ENCODE measurements around the gene BCAS1.
"Not testable (repeated sequence)": the region's sequence is repeated elsewhere in the genome, so short reads cannot be mapped to it uniquely, and the experiment has no call there.

The BCAS1 gene

DNA sequence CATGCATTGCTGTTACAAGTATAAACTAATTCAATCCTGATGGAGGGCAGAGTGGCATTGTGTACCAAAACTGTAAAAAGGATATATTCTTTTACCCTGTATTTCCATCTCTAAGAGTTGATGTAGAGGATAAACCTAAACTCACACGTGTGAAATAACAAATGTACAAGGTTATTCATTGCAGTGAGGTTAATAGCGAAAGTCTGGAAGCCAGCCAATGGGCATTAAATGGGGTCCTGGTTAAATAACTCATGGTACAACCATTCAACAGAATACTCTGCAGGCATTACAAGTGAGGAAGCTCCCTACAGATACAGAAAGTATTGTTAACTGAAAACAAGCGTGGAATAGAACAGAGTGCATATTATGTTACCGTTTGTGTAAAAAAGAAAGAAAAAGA lies 56.9 kb downstream of the BCAS1 start:
- DNase-seq = no peak

DNA sequence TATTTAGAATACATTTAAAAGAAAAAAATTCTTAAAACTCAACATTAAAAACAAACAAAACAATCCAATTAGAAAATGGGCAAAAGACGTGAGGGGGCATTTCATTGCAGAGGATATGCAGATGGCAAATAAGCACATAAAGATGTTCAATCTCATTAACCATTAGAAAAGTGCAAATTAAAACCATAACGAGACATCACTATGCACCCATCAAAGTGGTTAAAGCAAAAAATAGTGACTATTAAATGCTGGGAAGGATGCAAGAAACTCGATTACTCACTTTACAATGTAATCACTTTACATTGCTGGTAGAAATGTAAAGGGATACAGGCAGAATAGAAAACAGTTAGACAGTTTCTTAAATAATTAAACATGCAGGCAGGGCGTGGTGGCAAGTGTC lies 59.0 kb downstream of the BCAS1 start:
- no peak for DNase-seq

DNA sequence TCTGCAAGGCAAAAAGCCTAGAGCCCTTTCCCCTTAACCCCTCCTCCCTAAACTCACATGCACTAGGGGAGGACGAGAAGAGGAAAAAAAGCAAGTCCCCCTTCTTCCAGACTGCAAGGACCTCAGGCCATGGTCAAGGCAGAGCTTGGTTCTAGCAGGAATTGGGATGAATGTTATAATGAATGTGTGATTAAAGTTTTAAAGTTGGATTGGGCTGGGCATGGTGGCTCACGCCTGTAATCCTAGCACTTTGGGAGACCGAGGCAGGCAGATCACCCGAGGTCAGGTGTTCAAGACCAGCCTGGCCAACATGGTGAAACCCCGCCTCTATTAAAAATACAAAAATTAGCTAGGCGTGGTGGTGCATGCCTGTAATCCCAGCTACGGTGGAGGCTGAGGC lies 64.2 kb downstream of the BCAS1 start:
- not testable (repeated sequence) for DNase-seq

DNA sequence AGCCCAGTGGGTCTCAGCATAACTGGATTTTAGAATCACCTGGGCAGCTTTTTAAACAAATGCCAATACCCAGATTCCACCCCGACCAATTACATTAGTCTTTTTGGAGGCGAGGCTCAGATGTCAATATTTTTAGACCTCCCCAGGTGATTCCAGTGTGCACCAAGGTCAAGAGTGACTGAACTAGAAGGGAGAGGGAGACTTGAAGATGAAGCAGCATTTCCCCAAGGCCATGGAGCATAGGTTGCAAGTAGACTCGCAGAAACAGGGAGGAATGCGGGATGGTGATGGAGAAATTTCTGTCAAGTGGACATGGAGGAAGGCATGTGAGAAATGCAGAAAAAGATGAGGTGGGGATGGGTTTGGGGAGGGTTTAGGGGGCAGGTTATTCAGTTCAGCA lies 64.9 kb downstream of the BCAS1 start:
- no peak for DNase-seq

DNA sequence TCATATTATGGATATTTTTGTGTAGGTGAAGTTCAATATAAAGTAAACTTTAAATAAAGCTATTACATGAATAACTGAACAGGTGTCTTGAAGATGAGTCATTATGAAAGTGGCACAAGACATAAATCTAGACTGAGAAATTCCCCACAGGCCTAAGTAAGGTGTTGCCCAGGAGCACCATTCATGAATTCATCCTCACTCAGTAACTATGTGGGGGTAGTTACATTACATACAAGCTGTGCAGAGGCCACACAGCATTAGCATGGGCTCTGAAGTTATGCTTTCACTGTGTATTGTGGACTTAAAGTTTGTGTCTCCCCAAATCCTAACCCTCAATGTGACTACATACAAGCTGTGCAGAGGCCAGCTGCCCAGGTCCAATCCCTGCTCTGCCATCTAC lies 65.9 kb downstream of the BCAS1 start:
- DNase-seq = no peak

DNA sequence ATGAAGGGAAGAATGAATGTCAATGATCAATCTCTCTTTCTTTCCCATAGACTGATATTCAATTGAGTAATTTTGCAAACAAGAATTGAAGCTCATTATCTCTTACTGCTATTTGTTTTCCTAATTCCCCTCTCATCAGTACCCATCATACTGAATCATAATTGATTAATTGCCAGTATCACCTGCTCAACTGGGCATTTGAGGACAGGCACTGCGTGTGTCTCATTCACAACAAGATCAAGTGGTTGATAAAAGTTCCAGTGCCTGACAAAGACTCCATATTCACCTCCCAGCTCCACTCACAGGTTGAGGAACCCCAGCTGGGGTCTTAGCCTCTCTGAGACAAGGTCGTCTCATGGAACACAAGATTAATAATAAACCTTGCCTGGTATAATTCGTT lies 67.7 kb downstream of the BCAS1 start:
- DNase-seq = no peak

DNA sequence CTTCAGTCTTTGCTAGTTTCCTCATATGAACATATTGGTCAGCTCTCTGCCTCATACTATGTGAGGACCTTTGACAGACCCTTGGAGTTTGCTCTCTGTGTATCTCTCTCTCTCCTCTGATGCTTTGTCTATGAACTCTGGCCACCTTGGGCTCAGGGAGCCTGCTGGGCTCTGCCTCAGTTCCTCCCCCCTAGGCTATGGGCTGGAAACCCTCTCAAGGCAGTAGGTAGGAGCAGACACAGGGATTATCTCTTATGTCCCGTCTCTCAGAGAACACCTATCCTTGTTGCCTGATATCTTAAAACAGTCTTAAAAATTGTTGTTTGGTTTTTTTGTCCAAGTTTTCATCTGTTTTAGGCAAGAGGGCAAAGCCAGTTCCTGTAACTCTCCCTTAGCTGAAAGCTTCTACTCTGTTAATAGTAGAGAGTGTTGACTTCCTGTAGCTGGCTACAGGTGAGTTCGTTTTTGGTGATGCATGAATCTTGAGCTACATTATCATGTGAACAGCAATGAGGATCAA lies 68.3 kb downstream of the BCAS1 start:
- no peak for DNase-seq

DNA sequence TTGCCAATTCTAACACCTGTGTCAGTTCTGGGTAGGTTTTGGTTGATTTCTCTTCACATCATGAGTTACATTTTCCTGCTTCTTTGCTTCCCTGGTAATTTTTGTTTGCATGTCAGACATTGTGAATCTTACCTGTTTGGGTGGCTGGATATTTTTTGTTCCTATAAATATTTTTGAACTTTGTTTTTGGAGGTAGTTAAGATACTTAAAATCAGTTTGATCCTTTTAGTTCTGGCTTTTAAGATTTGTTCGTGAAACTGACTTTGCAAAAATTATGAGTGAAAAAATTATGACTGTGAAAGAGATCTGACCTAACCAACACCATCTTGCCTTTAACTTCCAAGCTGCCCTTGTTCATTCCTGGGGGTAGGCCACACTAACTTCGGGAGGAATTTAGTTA lies 69.5 kb downstream of the BCAS1 start:
- no peak for DNase-seq

DNA sequence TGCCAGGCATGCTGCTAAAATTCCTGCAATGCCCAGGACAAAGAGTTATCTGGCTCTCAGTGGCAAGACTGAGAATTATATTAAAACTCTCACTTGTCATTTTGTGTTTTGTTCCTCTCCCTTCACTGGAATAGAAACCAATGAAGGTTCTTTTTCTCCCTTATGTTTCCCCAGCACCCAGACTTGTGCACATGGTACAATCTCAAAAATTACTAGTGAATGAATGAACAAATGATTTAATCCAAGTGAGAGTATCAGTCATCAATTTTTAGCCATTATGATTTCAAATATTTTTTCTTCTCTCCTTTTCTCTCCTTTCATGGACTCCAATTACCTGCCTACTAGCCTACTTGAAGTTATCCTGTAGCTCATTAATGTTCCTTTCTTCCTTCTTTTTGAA lies 70.1 kb downstream of the BCAS1 start:
- DNase-seq = no peak

DNA sequence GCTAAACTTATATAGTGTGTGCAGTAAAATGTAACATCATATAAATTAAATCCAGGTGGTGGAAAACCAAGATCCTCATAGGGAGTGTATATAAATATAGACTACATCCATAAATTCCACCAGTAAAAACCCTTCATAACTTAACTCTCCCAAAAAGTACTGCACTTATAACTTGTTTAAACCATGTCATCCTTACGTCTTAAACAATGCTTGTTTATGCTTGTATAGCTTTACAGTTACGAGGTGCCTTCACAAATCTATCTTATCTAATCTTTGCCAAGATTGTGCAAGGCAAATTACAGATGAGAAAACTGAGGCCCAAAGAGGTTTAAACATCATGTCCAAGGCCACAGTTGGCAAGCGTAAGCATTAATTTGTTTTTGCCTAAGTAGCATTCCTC lies 71.3 kb downstream of the BCAS1 start:
- DNase-seq = no peak

DNA sequence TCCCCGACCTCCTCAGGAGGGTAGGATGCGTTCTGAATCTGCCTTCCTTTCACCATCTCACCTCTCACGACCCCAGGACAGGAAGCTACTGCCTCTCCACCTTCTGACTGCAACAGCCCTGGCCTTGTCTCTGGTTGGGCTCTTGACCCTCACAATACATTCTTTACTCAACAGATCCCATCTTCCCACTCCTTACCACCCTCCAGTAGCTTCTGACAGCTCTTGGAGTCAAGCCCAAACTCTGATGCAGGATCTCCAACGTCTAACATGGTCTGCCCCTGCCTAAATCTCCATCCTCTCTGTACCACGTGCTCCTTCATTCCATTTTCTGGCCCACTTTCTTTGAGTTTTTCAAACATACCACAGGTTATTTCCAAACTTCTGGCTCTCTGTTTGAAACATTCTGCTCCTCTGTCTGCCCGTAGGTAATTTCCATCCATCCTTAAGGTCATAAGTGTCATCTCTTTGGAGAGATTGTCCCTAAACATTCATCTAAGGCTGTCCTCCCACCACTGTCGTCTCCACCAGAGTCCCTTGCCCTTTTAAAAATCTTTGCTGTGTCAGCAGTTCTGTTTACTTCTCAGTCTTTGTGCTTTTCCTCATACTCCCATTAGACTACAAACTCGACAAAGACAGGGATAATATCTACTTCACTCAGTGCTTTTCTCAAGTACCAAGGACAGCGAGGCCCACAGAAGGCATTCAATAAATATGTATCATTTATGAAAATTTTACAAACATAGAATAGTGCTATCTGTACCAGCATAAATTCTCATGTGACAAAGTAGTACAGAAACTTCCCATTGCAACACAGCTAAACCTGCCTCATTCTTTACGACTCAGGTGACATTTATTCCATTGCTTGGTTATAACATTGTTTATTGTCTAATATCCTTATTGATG lies 73.6 kb downstream of the BCAS1 start:
- no peak for DNase-seq

DNA sequence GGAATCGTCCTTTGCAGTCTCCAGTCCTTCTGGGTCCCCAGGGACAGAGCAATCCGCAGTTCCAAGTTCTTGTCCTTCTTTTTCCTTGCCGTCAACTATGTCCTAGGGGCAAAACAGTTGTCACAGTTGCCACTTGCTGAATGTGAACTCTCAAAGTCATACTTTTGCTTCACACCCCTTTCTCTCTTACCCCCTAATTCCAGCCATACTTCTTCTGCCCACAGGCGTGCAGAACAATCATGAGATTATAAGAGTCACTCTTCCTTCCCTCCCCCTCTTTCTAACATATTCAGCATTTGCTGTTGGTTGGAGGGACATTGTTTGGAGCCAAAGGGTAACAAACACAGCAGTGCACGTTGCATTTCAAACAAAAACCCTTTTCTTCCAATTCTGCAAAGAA lies 74.4 kb downstream of the BCAS1 start:
- no peak for DNase-seq

DNA sequence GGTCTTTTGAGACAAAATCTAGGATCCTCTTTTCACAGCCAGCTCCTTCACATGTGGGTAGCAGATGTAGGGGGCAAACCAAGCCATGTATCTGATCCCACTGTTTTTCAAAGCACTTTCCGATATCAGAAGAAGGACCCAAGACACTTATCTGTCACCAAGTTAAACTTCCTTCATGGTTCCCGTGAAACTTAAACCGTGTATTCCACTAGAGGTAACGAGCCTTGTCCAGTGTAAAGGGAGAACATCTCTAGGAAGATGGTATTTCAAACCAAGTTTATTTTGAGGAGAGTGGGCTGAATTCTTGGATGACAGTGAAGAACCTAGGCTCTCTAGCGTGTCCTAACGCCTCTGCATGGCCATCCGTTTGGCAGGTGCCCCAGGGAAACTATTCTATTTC lies 76.3 kb downstream of the BCAS1 start:
- no peak for DNase-seq

DNA sequence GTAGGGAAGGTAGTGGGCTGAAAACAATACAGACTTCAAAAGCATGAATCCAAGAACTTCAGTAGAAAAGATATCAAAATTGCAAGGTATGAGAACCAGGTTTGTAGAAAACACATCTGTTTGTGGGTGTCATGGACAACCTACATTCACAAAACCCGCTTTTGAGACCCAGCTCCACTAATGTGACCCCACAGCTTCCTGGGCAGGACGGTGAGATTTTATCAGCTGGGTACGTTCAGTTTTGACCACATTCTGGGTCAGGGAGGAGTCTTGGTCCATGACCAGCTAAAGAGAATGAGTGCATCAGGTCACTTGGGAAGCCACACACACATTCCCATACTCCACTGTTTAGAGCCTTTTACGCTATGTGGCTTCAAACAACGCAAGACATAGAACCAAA lies 77.1 kb downstream of the BCAS1 start:
- DNase-seq = no peak

DNA sequence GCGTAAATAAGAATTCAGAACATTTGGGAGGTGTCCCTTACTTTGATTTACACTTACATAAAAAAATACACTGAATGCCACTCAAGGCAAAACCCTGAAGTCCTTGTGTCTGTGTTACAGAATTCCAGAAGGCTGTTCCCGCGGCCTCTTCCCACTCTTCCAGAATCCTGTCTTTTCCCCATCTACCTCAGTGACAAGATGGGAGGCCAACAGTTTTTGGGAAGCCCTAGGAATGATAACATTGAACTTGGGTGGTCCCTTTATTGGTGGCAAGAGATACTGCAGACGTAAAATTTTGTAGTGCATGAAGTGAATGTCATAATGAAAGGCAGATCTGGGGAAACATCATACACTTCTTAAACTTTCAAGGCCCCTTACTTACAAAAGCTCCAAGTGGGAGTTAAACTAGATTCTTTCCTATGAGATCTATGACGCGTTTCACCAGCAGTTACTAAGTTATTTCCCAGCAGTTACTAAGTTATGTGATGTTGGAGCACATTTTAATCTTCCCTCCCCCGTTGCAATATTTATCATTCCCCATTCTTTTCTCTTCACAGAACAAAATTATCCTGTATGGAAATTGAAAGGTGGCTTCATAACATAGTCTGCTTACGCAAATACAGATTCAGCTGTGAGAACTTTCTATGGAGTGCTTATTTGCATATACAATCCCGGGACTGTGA lies 79.5 kb downstream of the BCAS1 start:
- DNase-seq = no peak

DNA sequence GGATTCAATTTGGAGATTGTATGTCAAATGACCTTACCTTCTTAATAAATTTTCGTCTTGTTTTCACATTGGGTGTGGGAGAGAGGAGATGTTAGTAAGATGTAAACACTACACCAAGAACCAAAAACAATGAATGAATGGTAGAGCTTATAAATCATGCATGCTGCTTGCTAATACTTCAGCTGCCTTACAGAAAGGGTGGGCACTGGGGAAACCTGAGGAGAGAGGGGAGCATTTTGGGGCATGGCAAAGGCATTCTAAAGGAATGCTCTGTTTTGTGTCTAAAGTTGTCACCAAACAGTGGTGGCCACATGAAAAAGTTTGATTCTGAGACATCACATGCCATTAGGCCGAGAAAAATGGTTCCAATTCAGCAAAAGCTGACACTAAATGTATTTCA lies 80.4 kb downstream of the BCAS1 start:
- no peak for DNase-seq

DNA sequence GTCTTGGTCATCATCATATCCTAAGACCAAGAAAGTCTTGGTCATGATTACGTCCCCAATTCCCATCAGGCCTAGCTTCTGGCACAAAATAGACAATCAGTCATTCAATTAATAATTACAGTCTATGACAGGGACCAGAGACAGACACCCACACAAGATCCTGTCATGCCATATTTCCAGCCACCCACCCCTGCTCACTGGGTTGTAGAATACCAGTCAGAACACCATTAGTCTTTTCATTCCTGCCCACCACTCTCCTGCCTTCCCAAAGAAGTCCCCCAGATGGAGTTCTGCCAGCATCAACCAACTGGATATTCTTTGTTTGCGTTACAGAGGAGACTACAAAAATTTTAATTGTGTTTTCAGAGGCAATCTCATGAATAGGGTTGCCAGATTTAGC lies 81.0 kb downstream of the BCAS1 start:
- DNase-seq = no peak

DNA sequence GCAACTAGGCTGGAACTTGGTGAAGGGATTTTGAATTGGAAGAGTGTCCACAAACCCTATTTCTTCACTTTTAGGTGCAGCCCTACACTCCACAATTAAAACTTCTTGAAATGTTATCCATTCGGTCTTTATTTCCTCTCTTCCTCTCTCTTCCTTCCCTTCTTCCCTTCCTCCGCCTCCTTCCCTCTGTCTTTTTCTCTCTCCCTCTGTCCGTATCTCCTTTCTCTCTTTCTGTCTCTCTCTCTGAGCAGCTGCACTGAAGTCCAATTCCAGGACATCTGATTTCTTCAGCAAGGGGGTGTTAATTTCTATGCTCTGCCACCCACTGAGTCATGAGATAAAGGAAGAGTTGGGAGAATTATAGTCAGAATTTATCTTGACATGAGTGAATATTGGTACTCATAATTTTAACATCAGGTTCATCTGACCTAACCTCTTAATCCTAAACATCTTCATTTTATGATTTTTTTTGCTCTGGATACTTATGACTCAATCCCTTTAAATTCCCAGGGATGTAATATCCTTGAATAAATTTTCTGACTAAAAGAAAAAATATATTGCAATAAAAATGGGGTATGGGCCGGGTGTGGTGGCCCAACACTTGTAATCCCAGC lies 84.2 kb downstream of the BCAS1 start:
- no peak for DNase-seq

DNA sequence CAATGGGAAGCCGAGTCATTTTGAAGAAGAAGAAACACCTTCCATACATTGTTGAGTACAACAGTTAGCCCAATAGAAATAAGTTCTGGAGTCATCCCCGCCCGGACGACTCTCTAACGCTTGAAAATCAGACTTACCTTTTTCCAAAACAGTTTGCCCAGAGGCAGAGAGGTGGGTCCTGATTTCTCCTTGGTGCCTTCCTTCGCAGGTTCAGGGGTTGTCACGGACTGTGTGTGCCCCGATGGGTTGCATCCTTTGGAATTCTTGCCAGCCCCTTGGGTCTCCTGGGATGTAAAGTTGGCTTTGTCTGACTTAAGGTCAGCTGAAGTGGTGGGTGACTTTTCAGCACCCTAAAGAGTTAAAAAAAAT lies 85.3 kb downstream of the BCAS1 start:
- DNase-seq = no peak

DNA sequence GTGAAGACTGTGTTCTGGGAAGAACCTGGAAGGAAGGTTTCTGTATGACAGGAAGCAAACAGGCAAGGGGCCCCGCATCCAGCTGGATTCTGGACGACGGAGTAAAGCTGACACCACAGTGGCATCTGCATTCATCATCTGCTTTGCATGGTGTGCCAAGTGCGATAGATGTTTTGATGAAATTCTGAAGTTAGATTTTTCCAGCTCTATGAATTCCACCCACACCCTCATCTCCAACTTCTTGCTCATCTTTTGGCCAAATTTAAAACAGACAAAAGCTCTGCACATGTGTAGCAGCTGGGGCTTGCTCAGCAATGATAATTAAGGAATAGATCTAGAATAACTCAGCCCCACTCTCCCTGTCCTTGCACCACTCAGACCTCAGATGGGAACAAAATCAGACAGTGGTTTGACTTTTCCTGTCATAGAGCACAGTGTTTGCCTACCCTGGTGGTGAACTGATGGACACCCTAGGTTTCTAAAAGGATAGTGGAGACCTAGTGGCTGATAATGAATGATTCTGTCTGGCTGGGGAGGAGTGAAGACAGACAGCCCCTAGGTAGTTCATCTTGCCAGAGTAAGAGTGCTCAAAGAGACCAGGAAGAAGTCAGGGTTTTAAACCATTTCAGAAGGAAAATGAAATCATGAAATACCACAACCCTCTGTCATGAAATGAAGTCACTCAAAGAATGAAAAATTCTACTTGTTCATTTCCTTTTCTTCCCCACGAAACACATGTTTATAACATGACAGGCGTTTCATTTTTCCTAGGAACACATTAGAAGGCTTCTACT lies 85.8 kb downstream of the BCAS1 start:
- no peak for DNase-seq

DNA sequence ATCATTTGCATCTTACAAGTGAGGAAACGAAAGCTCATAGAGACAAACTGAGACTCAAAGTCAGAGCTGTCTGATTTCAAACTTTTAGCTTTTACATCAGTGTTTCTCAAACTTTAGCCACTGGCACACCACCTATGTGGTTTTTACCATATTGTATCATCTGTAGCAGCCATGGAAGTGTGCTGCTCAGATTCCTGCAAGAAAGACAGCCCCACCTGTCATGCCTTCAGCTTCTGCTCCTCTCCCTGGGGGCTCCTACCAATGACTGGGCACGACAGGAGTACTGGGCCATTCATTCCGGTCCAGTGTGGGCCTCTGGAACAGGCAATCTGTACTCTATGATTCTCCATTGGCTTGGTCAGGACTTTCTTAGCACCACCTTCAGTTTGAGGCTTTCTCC lies 87.0 kb downstream of the BCAS1 start:
- DNase-seq = no peak

DNA sequence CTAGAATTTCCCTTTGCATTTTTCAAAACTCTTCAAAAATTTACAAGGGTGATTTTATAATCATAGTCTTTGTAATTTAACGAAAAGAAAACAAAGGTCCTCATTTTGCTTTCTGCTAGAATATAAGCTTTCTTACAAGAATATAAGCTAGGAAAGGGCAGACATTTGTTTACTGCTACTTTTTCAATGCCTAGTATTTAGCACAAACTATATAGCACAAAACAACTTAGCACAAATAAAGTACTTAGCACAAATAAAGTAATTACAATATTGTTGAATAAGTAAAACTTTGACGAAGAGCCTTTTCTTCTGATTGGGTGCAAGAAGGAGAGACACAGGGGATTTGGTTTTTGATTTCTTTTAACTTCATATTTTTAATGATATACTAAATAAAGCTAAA lies 87.8 kb downstream of the BCAS1 start:
- DNase-seq = no peak

DNA sequence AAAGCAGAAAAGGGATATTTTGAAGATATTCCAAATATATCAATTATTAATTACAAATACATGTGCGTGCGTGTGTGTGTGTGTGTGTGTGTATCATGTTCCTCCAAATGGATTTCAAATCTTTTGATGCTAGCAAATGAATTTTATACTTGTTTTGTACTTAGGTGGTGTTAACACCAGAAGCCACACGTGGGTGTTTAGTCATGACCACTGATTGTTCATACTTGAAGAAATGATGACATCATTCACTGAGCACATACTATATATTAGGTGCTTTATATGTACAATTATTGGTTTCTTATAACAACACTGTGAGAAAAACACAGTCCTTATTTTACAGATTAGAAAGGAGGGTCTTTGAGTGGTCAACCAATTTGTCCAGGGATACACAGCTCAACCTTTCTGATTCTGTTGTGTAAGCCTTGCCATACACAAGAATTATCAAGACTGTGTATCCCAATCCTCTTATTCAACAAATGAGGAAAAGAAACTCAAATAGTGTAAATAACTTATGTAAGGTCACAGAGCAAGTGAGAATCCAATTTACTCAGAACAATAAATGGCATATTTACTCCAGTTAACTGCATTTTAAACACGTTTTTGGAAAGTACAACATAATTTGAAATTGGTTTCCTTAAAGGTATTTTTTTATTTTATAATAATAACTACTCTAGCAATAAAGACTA lies 88.5 kb downstream of the BCAS1 start:
- DNase-seq = no peak

Measured in DMS153 (cell line).